Heart right ventricle (tissue), 16 donors: ENCODE measurements around the gene NTNG2. TPM values are rescaled to one million over a fixed set of nuclear protein-coding genes. Genes with fewer than 3 reads are reported as not detected.

ENCODE experiments used
- ATAC-seq, 8 donors: fragments of 200-7000 bp; cut with Tn5 transposase; one replicate each; pipeline ENCODE4 v1.9.1; 2020; ENCODE audit warnings: mild to moderate bottlenecking in 8 of 8, moderate library complexity in 8 of 8, moderate number of reproducible peaks in 1 of 8
- DNase-seq, 2 donors: peaks; one replicate each; pipeline ENCODE4 v3.0.0-alpha.2; 2020
- H3K27ac ChIP-seq, 10 donors: fragments of 200-600 bp; sonication (generic) in 2 of 10; one replicate each; pipeline versions ENCODE4 v1.5.0 to v1.8.0; 2020 to 2022; ENCODE audit warnings: mild to moderate bottlenecking in 3 of 10
- H3K27me3 ChIP-seq, 7 donors: fragments of 200-600 bp; one replicate each; pipeline ENCODE4 v1.8.0; 2021 to 2022; ENCODE audit warnings: mild to moderate bottlenecking in 2 of 7
- H3K36me3 ChIP-seq, 9 donors: fragments of 200-600 bp; sonication (generic) in 1 of 9; one replicate each; pipeline versions ENCODE4 v1.5.0 to v1.8.0; 2020 to 2022; ENCODE audit warnings: mild to moderate bottlenecking in 2 of 9
- H3K4me1 ChIP-seq, 9 donors: fragments of 200-600 bp; sonication (generic) in 1 of 9; one replicate each; pipeline versions ENCODE4 v1.5.0 to v1.8.0; 2020 to 2022; ENCODE audit warnings: mild to moderate bottlenecking in 4 of 9
- H3K4me3 ChIP-seq, 10 donors: fragments of 200-600 bp; sonication (generic) in 2 of 10; one replicate each; pipeline versions ENCODE4 v1.5.0 to v1.8.0; 2020 to 2022; ENCODE audit warnings: mild to moderate bottlenecking in 7 of 10, moderate library complexity in 2 of 10
- H3K9me3 ChIP-seq, 11 donors: fragments of 200-600 bp in 10 of 11; sonication (generic) in 2 of 11; one replicate each; pipeline versions ENCODE4 v1.5.0 to v1.8.0; 2013 to 2022; ENCODE audit warnings: mild to moderate bottlenecking in 2 of 11, control low read depth in 1 of 11, moderate library complexity in 1 of 11
- CTCF ChIP-seq, 9 donors: fragments of 200-600 bp; sonication (generic) in 2 of 9; IDR thresholded peaks; one replicate each; pipeline versions ENCODE4 v1.5.0 to v1.8.0; 2021 to 2022; ENCODE audit warnings: antibody characterized with exemption in 9 of 9, mild to moderate bottlenecking in 5 of 9, moderate library complexity in 1 of 9
- WGBS, 2 donors: extraction: QIAGEN DNeasy Blood & Tissue Kit; methylation state at CpG; one replicate each; pipeline ENCODE4 v1.1.7; 2013; ENCODE audit warnings: inconsistent platforms in 1 of 2; 5-methylcytosine and 5-hydroxymethylcytosine counted together
- intact Hi-C, 10 donors: fragments of 100-400 bp; cut with DNase I; formaldehyde crosslinking; loops; one replicate each; pipeline versions ENCODE4 v1.11.1 to v1.14.2; 2022
- polyA plus RNA-seq, 2 donors: library from polyadenylated mRNA; stranded (reverse); fragments of 200-250 nt; gene quantifications; one replicate each; pipeline ENCODE4 v1.2.3, GENCODE V29; 2013
- total RNA-seq, 10 donors: library from RNA; stranded (reverse); fragmentation: NEBNext Ultra II Directional in 3 of 10; extraction: Animal tissue kit (Norgen Biotek cat#: 25700) in 3 of 10; gene quantifications; one replicate each; pipeline versions ENCODE4 v1.2.1 to v1.2.4, GENCODE V29; 2021 to 2023
- donor health status: Arrhythmogenic right ventricular cardiomyopathy.
- donor health status: ischemic (EF 13 %, LVEDD 7.1; RV severe dilation, severe dysfunction).
- donor health status: healthy with polysubstance abuse.
- donor health status: DM: no; HTN: yes; CAD: no.
- donor health status: DM: no; HTN: no; CAD: no.
- donor health status: ischemic (EF 25% LVEDD 6.9; RV normal size, moderate dysfunction).
- donor health status: ischemic (EF 25% LVEDD 5.7; RV mildly dilated, moderate dysfunction).
- donor health status: healthy.
- donor health status: DM: yes; HTN: yes; CAD: no.
- donor health status: Ischemic cardiomyopathy.
- donor health status: ischemic (EF 35%, LVEDD 5.7; RV mildly dilated, moderate dysfunction).
- donor health status: nonischemic (EF 11% LVEDD 7.7; RV severe dilation, severe dysfunction).
- donor health status: DM: yes; HTN: yes; CAD: no.
- donor health status: PGD.
- donor health status: ischemic (EF 29% LVEDD 5.4; RV normal size, mild dysfunction).
- donor health status: nonischemic (EF 23%, LVEDD 6.1; RV moderate dilation, normal function).

Gene NTNG2
- total and polyA plus RNA-seq, 12 donors: 0.29 to 7.6 (median 2.9) TPM

DNA sequence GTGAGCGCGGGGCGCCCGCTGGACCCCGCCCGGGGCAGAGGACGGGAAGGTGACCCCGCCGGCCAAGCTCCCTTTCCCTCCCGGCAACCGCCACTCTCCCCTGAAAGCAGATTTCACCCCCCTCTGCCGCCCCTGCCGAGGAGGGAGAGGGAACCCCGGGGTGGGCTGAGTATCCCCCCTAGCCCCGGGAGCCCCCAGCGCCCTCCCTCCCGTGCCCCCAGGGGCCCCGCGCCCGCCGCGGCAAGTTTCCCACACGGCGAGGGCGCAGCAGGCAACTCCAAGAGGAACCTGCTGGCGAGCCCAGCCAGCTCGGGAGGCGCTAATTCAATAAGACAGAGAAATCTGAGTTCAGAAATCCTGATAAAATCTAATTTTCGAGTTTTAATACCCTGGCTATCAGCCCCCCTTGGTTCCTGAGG, 1.6 kb downstream of the NTNG2 start:
- WGBS, 2 donors: 1 to 2% methylated on average over 28 to 29 of the region's 29 CpGs
- Histone ChIP-seq H3K36me3 (no peaks in the 10 kb centered on the region), H3K27me3 (peaks cover 6 to 89% (median 70%) of the 10 kb centered on the region in 7 donors), H3K4me1 (peaks cover 22 to 43% (median 35%) of the 10 kb centered on the region in 9 donors), H3K4me3 (peak overlapping the region; percentile 16 to 82 (median 67)), H3K9me3 (no peaks in the 10 kb centered on the region), H3K27ac (peak overlapping the region in 2 of 10 donors; percentile 9 to 18)
- intact Hi-C loops: loop anchor here in 1 of 10 donors (1.0 kb wide), 1 partner anchor 401 kb away; no protein-coding TSS in a partner anchor
- ATAC-seq (peak in 2 of 8 donors; percentile 35 to 37), DNase-seq (no peak)
- no peak for TF ChIP-seq CTCF (IDR thresholded peaks at IDR 0.05)

DNA sequence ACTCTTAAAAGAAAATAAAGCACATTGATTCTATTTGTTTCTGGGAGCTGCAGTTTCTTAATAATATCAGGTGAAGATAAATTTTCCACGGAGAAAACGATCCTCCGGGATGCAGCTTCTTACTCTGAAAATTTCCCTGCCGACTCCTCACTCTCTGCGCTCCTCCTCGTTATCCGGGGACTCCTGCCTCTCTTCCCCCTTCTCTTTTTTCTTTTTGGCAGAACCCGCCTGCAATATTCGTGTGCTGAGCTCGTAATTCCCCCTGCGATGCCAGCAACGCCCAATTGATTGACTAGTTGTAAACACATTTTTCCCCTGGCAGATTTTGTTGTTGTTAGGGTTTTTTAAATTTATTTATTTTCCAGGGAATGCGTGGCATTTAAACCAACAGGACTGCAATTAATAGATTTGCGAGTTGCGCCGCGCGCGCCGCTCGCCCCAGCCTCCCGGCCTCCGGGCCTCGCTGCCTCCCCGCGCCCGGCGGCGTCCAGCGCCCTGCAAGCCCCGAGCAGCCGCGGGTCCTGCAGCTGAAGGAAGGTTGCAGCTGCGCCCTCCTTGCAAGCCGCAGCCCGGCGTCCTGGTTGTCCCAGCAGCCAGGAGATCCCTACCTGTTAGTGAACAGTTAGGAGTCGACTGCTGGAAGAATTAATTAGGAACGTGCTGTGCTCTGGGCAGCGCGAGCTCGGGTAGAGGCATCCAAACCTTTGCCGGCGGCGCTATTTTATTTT, 2.2 kb downstream of the NTNG2 start:
- DNase-seq (no peak), ATAC-seq (peak in 1 of 8 donors; percentile 45)
- intact Hi-C loops: loop anchor here in 1 of 10 donors (1.0 kb wide), 1 partner anchor 402 kb away; no protein-coding TSS in a partner anchor
- peaks cover 22 to 49% (median 35%) of the 10 kb centered on the region in 9 donors for H3K4me1 ChIP-seq
- H3K4me3 ChIP-seq: peak overlapping the region in 9 of 10 donors; percentile 38 to 82 (median 67)
- no peaks in the 10 kb centered on the region for H3K36me3 ChIP-seq
- peak overlapping the region in 2 of 10 donors; percentile 18 to 32 for H3K27ac ChIP-seq
- no peaks in the 10 kb centered on the region for H3K9me3 ChIP-seq
- peaks cover 6 to 87% (median 72%) of the 10 kb centered on the region in 7 donors for H3K27me3 ChIP-seq
- TF ChIP-seq CTCF (IDR thresholded peaks at IDR 0.05): no peak
- 8 to 12% methylated on average over 45 of the region's 45 CpGs for WGBS, 2 donors

DNA sequence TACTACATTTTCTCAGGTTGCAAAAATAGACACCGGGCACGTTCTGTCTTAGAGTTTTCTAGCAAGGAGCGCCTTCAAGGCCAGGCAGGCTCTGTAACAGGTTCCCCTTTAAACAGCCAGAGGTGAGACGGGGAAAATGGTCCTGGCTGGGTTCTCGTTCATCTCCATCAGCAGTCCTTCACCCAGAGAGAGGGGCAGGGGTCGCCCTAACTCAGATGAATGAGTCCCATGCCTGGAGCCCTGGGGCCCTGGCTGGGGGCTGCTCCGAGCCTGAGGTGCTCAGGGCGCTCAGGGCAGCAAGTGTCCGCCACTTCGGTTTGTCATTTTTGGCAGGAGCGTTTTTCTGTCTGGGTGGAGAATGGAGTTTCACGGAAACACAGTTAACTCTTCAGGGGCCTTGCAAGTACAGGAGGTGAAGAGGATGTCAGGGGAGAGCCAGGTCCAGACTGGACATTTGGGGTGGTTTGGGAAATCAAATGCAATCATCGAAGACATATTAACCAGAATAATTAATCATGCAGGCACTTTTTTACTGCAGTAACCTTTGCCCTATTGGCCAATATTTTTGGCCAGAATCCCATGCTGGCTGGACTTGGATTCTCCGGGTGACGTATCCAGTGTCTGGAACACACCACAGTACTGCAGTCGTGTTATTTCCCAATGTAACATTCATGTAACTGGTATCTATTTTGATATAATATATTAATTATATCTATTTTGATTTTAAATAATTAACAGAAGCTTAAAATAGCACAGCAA, 2.9 kb downstream of the NTNG2 start:
- no peak for TF ChIP-seq CTCF (IDR thresholded peaks at IDR 0.05)
- Histone ChIP-seq H3K4me1 (peaks cover 22 to 49% (median 35%) of the 10 kb centered on the region in 9 donors), H3K27ac (peak overlapping the region in 2 of 10 donors; percentile 9 to 32), H3K4me3 (peak overlapping the region in 4 of 10 donors; percentile 16 to 67 (median 42)), H3K27me3 (peaks cover 6 to 82% (median 73%) of the 10 kb centered on the region in 7 donors), H3K9me3 (no peaks in the 10 kb centered on the region), H3K36me3 (no peaks in the 10 kb centered on the region)
- 16 to 24% methylated on average over 16 of the region's 16 CpGs for WGBS, 2 donors
- intact Hi-C loops: loop anchor here in 4 of 10 donors (5.0 kb wide), 3 partner anchors 68 to 402 kb away; no protein-coding TSS in a partner anchor
- DNase-seq (peak in 1 of 2 donors; percentile 53), ATAC-seq (peak in 4 of 8 donors; percentile 46 to 66 (median 52))

GRCh38 chr9:132166599-132166998, 4.7 kb downstream of the NTNG2 start:
- peak in 1 of 9 donors; percentile 11 for TF ChIP-seq CTCF (IDR thresholded peaks at IDR 0.05)
- ATAC-seq (no peak), DNase-seq (no peak)
- Histone ChIP-seq H3K27me3 (peaks cover 6 to 72% (median 62%) of the 10 kb centered on the region in 7 donors), H3K4me1 (peaks cover 18 to 39% (median 29%) of the 10 kb centered on the region in 9 donors), H3K27ac (no peak overlapping the region), H3K4me3 (no peak overlapping the region), H3K36me3 (no peaks in the 10 kb centered on the region), H3K9me3 (no peaks in the 10 kb centered on the region)
- WGBS, 2 donors: 60 to 61% methylated on average over 19 of the region's 19 CpGs
- intact Hi-C loops: loop anchor here in 4 of 10 donors (5.0 kb wide), 3 partner anchors 66 to 404 kb away; no protein-coding TSS in a partner anchor
